Activated naive CD8-positive, alpha-beta T cell treated with anti-CD3 and anti-CD28 coated beads, Interleukin-2, amount 10 ng/mL, durations not matched to agents 7 days and 5 days (primary cell): ENCODE results near the gene LHFPL3. TPM values are rescaled to one million over a fixed set of nuclear protein-coding genes. Genes with fewer than 3 reads are reported as not detected.

Source experiments
- ATAC-seq: fragments of 150-1000 bp; cut with Tn5 transposase; one replicate; pipeline ENCODE4 v1.10.0; 2021; ENCODE audit warnings: low read depth, moderate library complexity
- POLR2A ChIA-PET: fragments of 350-600 bp; sonication (Branson Sonifier 250); formaldehyde crosslinking; loops from one replicate; lab custom pipeline; 2021; ENCODE audit warnings: antibody characterized with exemption; lab: Charles Lee
- DNase-seq: peaks from one replicate; pipeline ENCODE4 v3.0.0; 2021
- H3K27ac Mint-ChIP-seq: one replicate; pipeline ENCODE4 v1.8.0; 2022; ENCODE audit warnings: mild to moderate bottlenecking, mixed read lengths
- H3K27me3 Mint-ChIP-seq: one replicate; pipeline ENCODE4 v1.8.0; 2022; ENCODE audit warnings: mild to moderate bottlenecking, moderate library complexity, mixed read lengths
- H3K36me3 Mint-ChIP-seq: one replicate; pipeline ENCODE4 v1.8.0; 2021; ENCODE audit warnings: mild to moderate bottlenecking, mixed read lengths
- H3K4me1 Mint-ChIP-seq: one replicate; pipeline ENCODE4 v1.8.0; 2021; ENCODE audit warnings: mixed read lengths
- H3K4me3 Mint-ChIP-seq: one replicate; pipeline ENCODE4 v1.8.0; 2022; ENCODE audit warnings: mild to moderate bottlenecking, moderate library complexity, mixed read lengths
- H3K9me3 Mint-ChIP-seq: one replicate; pipeline ENCODE4 v1.8.0; 2021; ENCODE audit warnings: mixed read lengths
- total RNA-seq, 2 experiments: library from RNA; stranded (reverse); gene quantifications; one replicate each; pipeline ENCODE4 v1.2.3, GENCODE V29; 2021

Gene LHFPL3
- total RNA-seq, 2 experiments from 2014 or later: not detected

DNA sequence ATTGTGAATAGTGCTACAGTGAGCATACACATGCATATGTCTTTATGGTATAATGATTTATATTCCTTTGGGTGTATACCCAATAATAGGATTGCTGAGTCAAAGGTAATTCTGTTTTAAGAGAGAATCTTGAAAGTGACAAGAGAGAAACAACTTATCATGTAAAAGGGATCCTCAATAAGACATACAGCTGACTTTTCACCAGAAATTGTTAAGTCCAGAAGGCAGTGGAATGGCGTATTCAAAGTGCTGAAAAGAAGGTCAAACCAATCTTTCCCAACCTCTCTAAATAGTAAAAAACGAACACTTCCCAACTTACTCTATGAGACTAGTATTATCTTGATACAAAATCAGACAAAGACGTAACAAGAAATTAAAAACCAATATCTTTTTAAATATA lies 59.8 kb downstream of the LHFPL3 start:
- POLR2A ChIA-PET: no interaction called here
- no peak overlapping the region for H3K27ac Mint-ChIP-seq

DNA sequence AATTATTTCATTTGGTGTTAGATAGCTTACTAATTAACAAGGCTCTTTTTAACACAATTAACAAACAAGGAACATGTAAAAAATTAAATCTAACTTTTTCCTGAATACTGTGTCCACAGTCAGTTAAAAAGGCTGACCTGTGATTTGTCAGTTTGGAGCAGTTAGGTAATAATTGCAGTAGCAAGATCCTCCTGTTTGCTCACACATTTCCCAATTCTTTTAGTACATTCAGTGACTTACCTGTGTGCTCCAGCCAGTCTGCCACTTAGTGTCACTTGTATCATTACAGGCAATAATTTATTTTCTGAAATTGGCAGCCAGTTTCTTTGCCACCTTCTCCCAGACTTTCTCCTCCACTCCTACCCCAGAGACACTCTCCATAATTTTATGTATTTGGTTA lies 66.8 kb downstream of the LHFPL3 start:
- peaks cover 1% of the 10 kb centered on the region for H3K9me3 Mint-ChIP-seq
- POLR2A ChIA-PET: no interaction called here
- no peak overlapping the region for H3K4me3 Mint-ChIP-seq
- H3K4me1 Mint-ChIP-seq: no peaks in the 10 kb centered on the region
- H3K27me3 Mint-ChIP-seq: no peaks in the 10 kb centered on the region
- no peak for ATAC-seq
- no peaks in the 10 kb centered on the region for H3K36me3 Mint-ChIP-seq
- no peak for DNase-seq
- no peak overlapping the region for H3K27ac Mint-ChIP-seq

More for the DNA sequence above, 59.8 kb downstream of the LHFPL3 start:
- no peaks in the 10 kb centered on the region for H3K27me3 Mint-ChIP-seq
- H3K36me3 Mint-ChIP-seq: no peaks in the 10 kb centered on the region
- H3K4me3 Mint-ChIP-seq: no peak overlapping the region
- H3K9me3 Mint-ChIP-seq: peaks cover 3% of the 10 kb centered on the region
- ATAC-seq: no peak
- no peaks in the 10 kb centered on the region for H3K4me1 Mint-ChIP-seq
- DNase-seq: no peak

DNA sequence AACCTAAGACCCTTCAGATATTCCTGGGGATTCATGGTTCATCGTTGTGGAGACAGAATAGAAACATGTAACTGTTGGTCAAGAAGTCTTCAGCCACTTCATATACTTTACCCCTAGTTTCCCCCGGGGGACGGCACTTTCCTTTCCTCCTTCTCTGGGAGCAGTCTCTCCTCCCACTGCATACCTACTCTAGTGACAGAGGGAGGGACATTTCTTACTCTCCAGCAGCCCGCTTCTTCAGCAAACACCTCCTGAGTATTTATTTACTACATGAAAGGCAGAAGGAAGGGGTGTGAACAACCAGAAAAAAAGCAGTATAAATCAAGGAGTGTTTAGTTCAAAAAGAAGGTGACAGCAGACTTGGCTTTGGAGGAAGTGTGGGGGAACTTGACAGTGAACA lies 69.0 kb downstream of the LHFPL3 start:
- Mint-ChIP-seq H3K27ac (no peak overlapping the region), H3K4me3 (no peak overlapping the region), H3K4me1 (no peaks in the 10 kb centered on the region), H3K9me3 (peaks cover 1% of the 10 kb centered on the region), H3K27me3 (peaks cover 2% of the 10 kb centered on the region), H3K36me3 (no peaks in the 10 kb centered on the region)
- DNase-seq (no peak), ATAC-seq (no peak)
- POLR2A ChIA-PET: no interaction called here

DNA sequence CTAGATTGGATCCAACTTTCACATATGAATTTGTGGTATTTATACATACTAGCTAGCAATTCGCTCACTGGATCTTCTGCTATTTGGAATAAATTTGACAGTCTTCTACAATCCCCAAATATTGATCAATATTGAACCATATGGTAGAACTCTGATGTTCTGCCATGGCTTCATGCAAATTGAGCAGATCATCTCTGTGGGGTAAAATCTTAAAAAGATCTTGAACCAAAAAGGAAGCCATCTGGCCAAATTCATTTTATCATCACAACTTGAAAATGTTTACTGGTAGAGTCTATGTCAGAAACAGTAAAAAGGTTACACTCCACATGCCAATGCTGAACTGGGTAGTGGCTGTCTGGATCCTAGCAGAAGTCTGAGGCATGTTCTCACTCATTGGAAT lies 80.0 kb downstream of the LHFPL3 start:
- Mint-ChIP-seq H3K27me3 (no peaks in the 10 kb centered on the region), H3K27ac (no peak overlapping the region), H3K9me3 (no peaks in the 10 kb centered on the region), H3K36me3 (no peaks in the 10 kb centered on the region), H3K4me1 (no peaks in the 10 kb centered on the region), H3K4me3 (no peak overlapping the region)
- ATAC-seq (no peak), DNase-seq (no peak)
- POLR2A ChIA-PET: no interaction called here

DNA sequence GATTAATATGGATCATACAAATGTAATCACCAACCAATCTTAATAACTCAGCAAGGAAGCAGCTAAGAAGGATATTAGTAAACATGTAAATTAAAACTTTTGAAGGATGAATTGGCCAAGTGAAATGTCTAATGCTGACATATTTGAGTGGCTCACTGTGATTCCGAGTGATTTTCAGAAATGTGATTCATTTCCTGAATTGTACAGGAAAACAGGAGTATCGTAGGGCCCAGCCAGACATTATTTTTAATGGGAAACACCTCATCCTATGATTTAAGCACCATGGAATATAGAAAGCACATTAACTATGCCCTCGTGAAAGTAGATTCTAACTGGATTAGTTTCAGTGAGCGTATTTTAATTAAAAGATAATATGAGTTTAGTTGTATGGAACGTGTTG lies 82.3 kb downstream of the LHFPL3 start:
- POLR2A ChIA-PET: no interaction called here
- Mint-ChIP-seq H3K4me3 (no peak overlapping the region), H3K4me1 (no peaks in the 10 kb centered on the region), H3K9me3 (no peaks in the 10 kb centered on the region), H3K27me3 (no peaks in the 10 kb centered on the region), H3K36me3 (no peaks in the 10 kb centered on the region), H3K27ac (no peak overlapping the region)
- ATAC-seq (no peak), DNase-seq (no peak)

DNA sequence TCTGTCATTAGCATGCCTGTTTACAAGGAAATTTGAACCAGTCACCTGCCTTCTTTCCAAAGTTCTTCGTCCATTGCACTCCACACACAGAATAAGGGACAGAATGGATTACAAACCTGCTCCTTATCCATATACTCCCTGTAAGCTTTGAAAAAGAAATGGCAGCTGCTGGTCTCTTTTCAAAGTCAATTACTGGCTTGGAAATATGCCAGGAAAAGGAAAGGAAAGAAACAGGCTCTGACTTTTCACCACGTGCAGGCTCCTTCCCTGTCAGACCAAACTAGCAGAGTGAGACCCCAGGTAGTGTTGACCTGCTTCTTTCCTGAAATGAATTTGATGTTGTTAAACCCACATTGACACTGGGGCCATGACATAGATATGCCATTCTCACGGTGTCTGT lies 84.5 kb downstream of the LHFPL3 start:
- H3K4me3 Mint-ChIP-seq: no peak overlapping the region
- no peak for ATAC-seq
- H3K27me3 Mint-ChIP-seq: peaks cover 2% of the 10 kb centered on the region
- H3K4me1 Mint-ChIP-seq: no peaks in the 10 kb centered on the region
- POLR2A ChIA-PET: no interaction called here
- H3K36me3 Mint-ChIP-seq: no peaks in the 10 kb centered on the region
- H3K9me3 Mint-ChIP-seq: no peaks in the 10 kb centered on the region
- no peak for DNase-seq
- H3K27ac Mint-ChIP-seq: no peak overlapping the region

DNA sequence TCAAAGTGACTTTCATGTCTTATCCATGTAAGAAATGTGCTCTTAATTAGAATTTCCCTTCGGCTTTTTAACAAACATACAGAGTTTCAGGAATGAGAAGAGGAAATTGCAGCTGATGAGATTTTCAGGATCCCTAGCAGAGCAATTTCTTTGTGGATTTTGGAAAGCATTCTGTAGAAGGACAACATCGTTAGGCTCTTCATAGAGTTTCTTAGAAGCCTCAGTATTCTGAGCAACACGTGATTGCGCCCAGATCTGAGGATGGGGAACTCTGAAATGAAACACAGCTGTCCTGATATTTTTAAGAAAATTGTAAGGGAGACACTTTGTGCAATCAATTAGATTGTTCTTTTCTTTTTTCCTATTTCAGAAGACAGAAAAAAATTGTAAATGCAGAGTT lies 85.8 kb downstream of the LHFPL3 start:
- Mint-ChIP-seq H3K4me3 (no peak overlapping the region), H3K4me1 (no peaks in the 10 kb centered on the region), H3K27ac (no peak overlapping the region), H3K9me3 (no peaks in the 10 kb centered on the region), H3K27me3 (peaks cover 2% of the 10 kb centered on the region), H3K36me3 (no peaks in the 10 kb centered on the region)
- POLR2A ChIA-PET: no interaction called here
- DNase-seq (no peak), ATAC-seq (no peak)

DNA sequence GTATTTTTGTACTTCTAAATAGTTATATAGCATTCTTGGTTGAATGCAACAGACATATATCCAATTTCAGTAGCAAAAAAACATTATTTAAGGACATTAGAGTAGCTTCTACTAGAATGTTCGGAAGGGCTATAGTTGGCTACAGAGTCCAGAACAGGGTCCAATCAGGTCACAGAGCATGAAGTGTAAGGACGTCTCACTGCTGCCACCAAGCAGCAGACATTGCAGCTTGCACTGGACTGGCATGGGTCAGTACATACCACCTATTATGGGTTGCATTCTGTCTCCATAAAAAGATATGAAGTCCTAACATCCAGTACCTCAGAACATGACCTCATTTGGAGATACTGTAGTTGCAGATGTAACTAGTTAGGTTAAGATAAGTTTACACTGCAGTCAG lies 87.3 kb downstream of the LHFPL3 start:
- DNase-seq: no peak
- no peak for ATAC-seq
- POLR2A ChIA-PET: no interaction called here
- Mint-ChIP-seq H3K4me3 (no peak overlapping the region), H3K36me3 (no peaks in the 10 kb centered on the region), H3K4me1 (no peaks in the 10 kb centered on the region), H3K9me3 (no peaks in the 10 kb centered on the region), H3K27ac (no peak overlapping the region), H3K27me3 (peaks cover 2% of the 10 kb centered on the region)

DNA sequence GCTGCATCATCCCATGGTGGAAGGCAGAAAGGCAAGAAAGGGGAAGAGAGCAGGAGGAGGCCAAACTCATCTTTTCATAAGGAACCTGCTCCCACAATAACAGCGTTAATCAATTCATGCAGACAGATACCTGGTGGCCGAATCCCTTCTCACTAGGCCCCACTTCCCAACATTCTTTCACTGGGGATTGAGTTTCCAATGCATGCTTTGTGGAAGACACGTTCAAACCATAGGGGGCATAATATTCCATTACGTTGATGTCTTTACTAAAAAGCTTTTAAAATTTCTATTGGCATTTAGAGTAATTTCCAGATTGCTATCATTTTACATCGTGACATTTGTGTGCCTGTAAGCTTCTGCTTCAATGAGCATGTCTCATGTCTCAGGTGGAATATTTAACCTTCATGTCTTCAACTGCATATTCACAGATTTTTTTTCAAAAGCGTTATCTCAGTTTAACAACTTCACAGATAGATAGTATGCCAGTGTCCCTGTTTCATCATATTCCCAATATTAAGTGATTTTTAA lies 88.5 kb downstream of the LHFPL3 start:
- Mint-ChIP-seq H3K27me3 (peaks cover 2% of the 10 kb centered on the region), H3K27ac (no peak overlapping the region), H3K36me3 (no peaks in the 10 kb centered on the region), H3K4me3 (no peak overlapping the region), H3K9me3 (no peaks in the 10 kb centered on the region), H3K4me1 (no peaks in the 10 kb centered on the region)
- DNase-seq: no peak
- POLR2A ChIA-PET: no interaction called here
- ATAC-seq: no peak

DNA sequence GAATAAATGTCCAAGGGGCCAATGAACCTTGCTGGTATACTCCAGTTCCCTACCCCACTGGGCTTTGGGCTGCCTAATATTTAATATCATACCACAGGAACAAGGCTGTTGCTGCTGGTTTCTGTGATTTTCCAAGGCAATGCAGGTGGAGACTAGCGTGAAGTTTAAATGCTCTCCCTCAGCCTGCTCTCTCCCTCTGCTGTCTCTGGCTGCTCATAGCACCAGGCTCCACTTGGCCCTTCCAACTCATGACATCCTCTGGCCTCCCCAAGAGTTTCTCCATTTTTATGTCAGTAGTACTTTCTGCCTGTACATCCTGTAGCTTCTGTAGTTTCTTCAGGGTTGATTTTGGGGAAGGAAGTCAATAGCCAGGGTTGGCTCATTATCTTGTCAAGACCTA lies 103.5 kb downstream of the LHFPL3 start:
- no peaks in the 10 kb centered on the region for H3K36me3 Mint-ChIP-seq
- POLR2A ChIA-PET: no interaction called here
- no peak for ATAC-seq
- no peak for DNase-seq
- peaks cover 2% of the 10 kb centered on the region for H3K27me3 Mint-ChIP-seq
- H3K4me3 Mint-ChIP-seq: no peak overlapping the region
- no peak overlapping the region for H3K27ac Mint-ChIP-seq
- H3K4me1 Mint-ChIP-seq: no peaks in the 10 kb centered on the region
- no peaks in the 10 kb centered on the region for H3K9me3 Mint-ChIP-seq

DNA sequence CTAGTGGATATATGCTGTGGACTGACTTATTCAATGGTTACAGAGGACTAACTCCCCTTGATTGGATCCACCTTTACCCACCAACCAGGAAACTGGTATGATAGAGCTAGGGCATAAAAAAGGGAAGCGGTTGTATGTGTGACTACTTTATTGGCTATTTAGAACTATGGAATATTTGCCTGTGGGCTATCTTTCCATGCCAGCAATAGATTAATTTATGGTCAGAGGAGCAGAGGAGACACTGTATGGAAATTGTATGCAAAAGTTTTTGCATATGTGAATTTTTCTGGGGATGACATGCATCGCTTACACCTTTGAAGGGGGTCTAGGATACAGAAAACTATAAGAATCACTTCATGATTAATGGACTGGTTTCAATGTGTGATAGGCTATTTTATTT lies 105.7 kb downstream of the LHFPL3 start:
- no peaks in the 10 kb centered on the region for H3K9me3 Mint-ChIP-seq

DNA sequence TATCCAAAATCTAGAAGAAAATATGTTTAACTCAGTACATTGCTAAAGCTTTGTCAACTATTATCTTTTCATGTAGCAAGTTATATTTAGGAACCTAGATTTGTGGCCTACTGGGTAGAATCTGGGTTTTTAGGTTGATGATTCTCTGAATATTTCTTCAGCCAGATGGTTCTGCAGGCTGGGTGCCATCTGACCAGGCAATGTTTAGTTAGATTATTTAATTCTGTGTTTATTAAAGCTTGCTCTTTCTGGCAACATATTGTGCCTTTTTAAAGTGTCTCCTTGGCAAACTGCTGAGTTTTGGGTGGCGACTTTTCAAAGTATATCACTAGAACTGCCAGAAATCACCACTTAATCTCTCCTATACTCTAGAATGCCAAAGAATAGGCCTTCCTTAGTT lies 114.1 kb downstream of the LHFPL3 start:
- no peak for DNase-seq
- Mint-ChIP-seq H3K36me3 (no peaks in the 10 kb centered on the region), H3K27ac (no peak overlapping the region), H3K4me3 (no peak overlapping the region), H3K4me1 (no peaks in the 10 kb centered on the region), H3K27me3 (peaks cover 5% of the 10 kb centered on the region), H3K9me3 (no peaks in the 10 kb centered on the region)
- no peak for ATAC-seq
- POLR2A ChIA-PET: no interaction called here

More for the DNA sequence above, 105.7 kb downstream of the LHFPL3 start:
- ATAC-seq (no peak), DNase-seq (no peak)
- POLR2A ChIA-PET: no interaction called here
- peaks cover 7% of the 10 kb centered on the region for H3K27me3 Mint-ChIP-seq
- H3K36me3 Mint-ChIP-seq: no peaks in the 10 kb centered on the region
- H3K27ac Mint-ChIP-seq: no peak overlapping the region
- H3K4me1 Mint-ChIP-seq: no peaks in the 10 kb centered on the region
- no peak overlapping the region for H3K4me3 Mint-ChIP-seq

DNA sequence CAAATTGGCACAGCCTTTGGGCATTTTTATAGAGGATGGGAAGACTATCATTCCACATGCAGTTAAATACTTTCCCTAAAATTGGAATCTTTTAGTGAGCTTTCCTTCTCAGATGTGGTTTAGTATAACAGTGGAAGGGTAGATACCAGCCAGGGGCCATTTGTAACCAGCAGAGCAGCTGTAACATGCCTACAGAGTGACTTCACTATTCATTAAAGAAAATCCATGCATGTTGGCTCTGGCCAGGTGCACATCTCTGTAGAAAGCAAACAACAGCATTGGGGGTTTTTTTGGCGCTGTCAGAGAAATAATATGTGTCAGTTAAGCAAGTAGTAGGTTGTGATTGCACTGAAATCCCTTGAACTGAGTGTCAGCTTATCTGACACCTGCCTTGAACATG lies 115.6 kb downstream of the LHFPL3 start:
- H3K27ac Mint-ChIP-seq: no peak overlapping the region
- POLR2A ChIA-PET: no interaction called here
- DNase-seq (no peak), ATAC-seq (no peak)
- no peaks in the 10 kb centered on the region for H3K27me3 Mint-ChIP-seq
- no peaks in the 10 kb centered on the region for H3K4me1 Mint-ChIP-seq
- no peak overlapping the region for H3K4me3 Mint-ChIP-seq
- no peaks in the 10 kb centered on the region for H3K9me3 Mint-ChIP-seq
- no peaks in the 10 kb centered on the region for H3K36me3 Mint-ChIP-seq

DNA sequence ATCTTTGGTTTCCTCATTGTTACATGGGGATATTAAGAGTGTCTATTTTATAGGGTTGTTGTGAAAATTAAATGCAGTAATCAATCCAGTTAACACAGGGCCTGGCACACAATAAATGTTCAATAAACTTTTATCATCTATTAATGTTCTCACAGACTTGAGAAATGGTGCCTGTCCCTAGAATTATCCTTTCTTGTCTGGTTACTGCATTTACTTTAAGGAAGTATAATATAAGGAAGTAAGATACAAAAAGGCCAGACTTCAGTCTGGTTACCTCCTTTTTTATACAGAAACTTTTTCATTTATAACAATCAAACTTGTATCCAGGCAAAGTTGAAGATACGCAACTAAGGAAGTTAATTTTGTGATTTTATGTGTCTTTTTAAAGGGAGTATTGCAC lies 117.0 kb downstream of the LHFPL3 start:
- no peak for ATAC-seq
- POLR2A ChIA-PET: no interaction called here
- no peak overlapping the region for H3K27ac Mint-ChIP-seq

DNA sequence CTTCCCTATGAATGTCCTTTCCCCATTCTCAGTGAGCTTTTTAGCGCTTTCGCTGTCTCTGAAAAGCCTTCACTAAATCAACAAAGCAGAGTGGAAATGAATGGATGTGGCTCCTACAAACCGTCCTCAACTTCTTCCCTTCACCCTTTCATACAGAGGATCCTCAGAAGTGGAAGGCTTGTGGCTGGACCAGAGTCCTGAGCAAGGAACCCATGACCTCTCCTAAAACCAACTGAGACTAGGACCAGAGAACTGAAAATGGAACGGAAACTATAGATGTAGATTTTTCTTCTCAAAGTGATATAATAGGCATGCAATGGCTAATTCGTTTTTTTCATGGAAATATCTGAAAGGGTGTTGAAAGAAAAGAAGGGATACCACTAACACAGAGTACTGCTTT lies 122.5 kb downstream of the LHFPL3 start:
- H3K4me3 Mint-ChIP-seq: no peak overlapping the region
- POLR2A ChIA-PET: no interaction called here
- no peaks in the 10 kb centered on the region for H3K4me1 Mint-ChIP-seq
- no peaks in the 10 kb centered on the region for H3K36me3 Mint-ChIP-seq
- DNase-seq (no peak), ATAC-seq (no peak)
- H3K9me3 Mint-ChIP-seq: no peaks in the 10 kb centered on the region
- H3K27me3 Mint-ChIP-seq: no peaks in the 10 kb centered on the region
- no peak overlapping the region for H3K27ac Mint-ChIP-seq

More for the DNA sequence above, 117.0 kb downstream of the LHFPL3 start:
- Mint-ChIP-seq H3K27me3 (no peaks in the 10 kb centered on the region), H3K36me3 (no peaks in the 10 kb centered on the region), H3K4me3 (no peak overlapping the region), H3K4me1 (no peaks in the 10 kb centered on the region), H3K9me3 (no peaks in the 10 kb centered on the region)
- no peak for DNase-seq
